GM19023 (cell line): Measurements from ENCODE around the gene PSMD5.

ENCODE experiments used
- ATAC-seq: cut with Tn5 transposase; IDR thresholded peaks from one replicate; pipeline ENCODE4 v1.9.1; 2021; ENCODE audit warnings: mild to moderate bottlenecking, moderate library complexity; ENCODE audit not compliant: unreplicated experiment

PSMD5 gene

GRCh38 chr9:120842685-120843485, at the start of gene PSMD5:
Gene PSMD5, minus strand, starts transcription at chr9:120842922. Its CDS starts 13 bp downstream, at chr9:120842909.
- peak; percentile 99 for ATAC-seq

- peak; percentile 28 for ATAC-seq
Measured at GRCh38 chr9:120891884-120892747, 49.4 kb upstream of the PSMD5 start.

- no peak for ATAC-seq
Measured at GRCh38 chr9:120891245-120891883, 48.6 kb upstream of the PSMD5 start.

- ATAC-seq, result no peak
Measured at GRCh38 chr9:120890320-120891244, 47.9 kb upstream of the PSMD5 start.

- no peak for ATAC-seq
Measured at GRCh38 chr9:120889606-120890271, 47.0 kb upstream of the PSMD5 start.

- no peak for ATAC-seq
Measured at GRCh38 chr9:120888626-120889025, 45.9 kb upstream of the PSMD5 start.

- no peak for ATAC-seq
Measured at GRCh38 chr9:120886490-120886967, 43.8 kb upstream of the PSMD5 start.

- no peak for ATAC-seq
Measured at GRCh38 chr9:120885958-120886357, 43.2 kb upstream of the PSMD5 start.

GRCh38 chr9:120885457-120885856, 42.7 kb upstream of the PSMD5 start:
- ATAC-seq, result no peak

- no peak for ATAC-seq
Measured at GRCh38 chr9:120883608-120883996, 40.9 kb upstream of the PSMD5 start.

- ATAC-seq, result no peak
Measured at GRCh38 chr9:120882935-120883607, 40.3 kb upstream of the PSMD5 start.

GRCh38 chr9:120879446-120879845, 36.7 kb upstream of the PSMD5 start:
- no peak for ATAC-seq

GRCh38 chr9:120878188-120879130, 35.7 kb upstream of the PSMD5 start:
- no peak for ATAC-seq

GRCh38 chr9:120877276-120878034, 34.7 kb upstream of the PSMD5 start:
- peak; percentile 37 for ATAC-seq

- ATAC-seq, result peak; percentile 16
Measured at GRCh38 chr9:120876842-120877240, 34.1 kb upstream of the PSMD5 start, which contains the start of gene PHF19. Gene PHF19, minus strand, starts transcription at chr9:120877188. Its CDS starts 2,447 bp downstream, at chr9:120874741.

GRCh38 chr9:120875954-120876841, 33.5 kb upstream of the PSMD5 start:
- peak; percentile 67 for ATAC-seq
